K562 (cell line): ENCODE results near the gene TBL1XR1. TPM values are rescaled to one million over a fixed set of nuclear protein-coding genes. Genes with fewer than 3 reads are reported as not detected.

Experiments used
- ATAC-seq: fragments of 200-7000 bp; cut with Tn5 transposase; 3 replicates; pipeline ENCODE4 v1.9.1; 2020; ENCODE audit warnings: moderate library complexity
- BruUV-seq: library from RNA; stranded (reverse); fragments of 400-500 nt; replicated peaks from 2 replicates; lab custom pipeline; 2021; lab: Mats Ljungman, UMichigan
- CTCF ChIA-PET: fragments of 300-600 bp; formaldehyde crosslinking; extraction: SDS; loops from one replicate; lab custom pipeline; 2021; ENCODE audit warnings: low intra/inter-chr PET ratio; lab: Yijun Ruan, JAX
- POLR2A ChIA-PET: fragments of 300-600, 350-650 bp; sonication (Branson Sonifier 250); formaldehyde crosslinking; extraction: SDS; loops from one replicate; lab custom pipeline; 2021; ENCODE audit warnings: antibody characterized with exemption, inconsistent platforms; lab: Yijun Ruan, JAX
- DNase-seq, 4 experiments: peaks; one replicate each; pipeline versions ENCODE4 v3.0.0 to v3.0.0-alpha.2; 2011 to 2018; ENCODE audit warnings: low spot score in 3 of 4, mixed read lengths in 3 of 4; ENCODE audit errors: extremely low read depth in 1 of 4
- FAIRE-seq: peaks from 2 replicates; lab custom pipeline; 2011; peaks lifted over from hg19 to GRCh38; lab: Jason Lieb, UNC
- H2AFZ ChIP-seq: 2 replicates; pipeline ENCODE4 v1.6.0; 2011; ENCODE audit warnings: low read depth, low read length, control low read depth, inconsistent platforms
- H3K27ac ChIP-seq: fragments of 200-600 bp; 3 replicates; pipeline ENCODE4 v1.8.0; 2011; ENCODE audit warnings: low read depth, mild to moderate bottlenecking, control low read depth, inconsistent platforms, low read length, moderate library complexity, mixed read lengths; ENCODE audit errors: extremely low read depth
- H3K27me3 ChIP-seq, 2 experiments: fragments of 300-600 bp in 1 of 2; 2 replicates in 1 of 2; 3 replicates in 1 of 2; pipeline versions ENCODE4 v1.6.0 to v1.8.0; 2011; ENCODE audit warnings: inconsistent platforms in 2 of 2, low read length in 2 of 2, mild to moderate bottlenecking in 1 of 2, mixed read lengths in 1 of 2, moderate library complexity in 1 of 2; ENCODE audit not compliant: control insufficient read depth in 2 of 2, insufficient read depth in 2 of 2
- H3K36me3 ChIP-seq: fragments of 300-600 bp; 3 replicates; pipeline ENCODE4 v1.8.0; 2011; ENCODE audit warnings: mild to moderate bottlenecking, low read length, inconsistent platforms; ENCODE audit not compliant: control insufficient read depth, insufficient read depth
- H3K4me1 ChIP-seq, 2 experiments: fragments of 200-600 bp in 1 of 2; replicated peaks in 1 of 2; 2 replicates in 1 of 2; 3 replicates in 1 of 2; pipeline versions ENCODE4 v1.5.1 to v1.8.0; 2011; ENCODE audit warnings: inconsistent platforms in 2 of 2, low read length in 2 of 2, mild to moderate bottlenecking in 1 of 2, mixed read lengths in 1 of 2, moderate library complexity in 1 of 2; ENCODE audit not compliant: control insufficient read depth in 2 of 2, insufficient read depth in 2 of 2
- H3K4me2 ChIP-seq: 2 replicates; pipeline ENCODE4 v1.6.1; 2011; ENCODE audit warnings: low read length, control low read depth, inconsistent platforms, mixed read lengths; ENCODE audit not compliant: insufficient read depth
- H3K4me3 ChIP-seq: fragments of 200-600 bp; sonication (generic), shearing (Covaris generic); 2 replicates; pipeline ENCODE4 v1.5.1; 2016; ENCODE audit warnings: control low read depth, inconsistent platforms
- H3K79me2 ChIP-seq: fragments of 200-600 bp; 3 replicates; pipeline ENCODE4 v1.8.0; 2011; ENCODE audit warnings: low read length, inconsistent platforms; ENCODE audit not compliant: control insufficient read depth, insufficient read depth
- H3K9ac ChIP-seq, 2 experiments: 2 replicates each; pipeline versions ENCODE4 v1.6.0 to v1.6.1; 2011; ENCODE audit warnings: low read depth in 2 of 2, low read length in 2 of 2, control low read depth in 1 of 2, inconsistent platforms in 1 of 2, mild to moderate bottlenecking in 1 of 2, mixed read lengths in 1 of 2; ENCODE audit not compliant: insufficient read depth in 1 of 2
- H3K9me1 ChIP-seq: one replicate; pipeline ENCODE4 v1.6.0; 2011; ENCODE audit warnings: inconsistent platforms, mild to moderate bottlenecking, low read length, moderate library complexity; ENCODE audit not compliant: control insufficient read depth, insufficient read depth
- H3K9me3 ChIP-seq: replicated peaks from 2 replicates; pipeline ENCODE4 v1.5.1; 2011; ENCODE audit warnings: low read depth, low read length, inconsistent platforms; ENCODE audit not compliant: control insufficient read depth, insufficient read depth
- H4K20me1 ChIP-seq: replicated peaks from 2 replicates; pipeline ENCODE4 v1.6.1; 2011; ENCODE audit warnings: low read length, inconsistent platforms, mixed read lengths; ENCODE audit not compliant: control insufficient read depth, insufficient read depth
- NFIC ChIP-seq: fragments of 450-650 bp; IDR thresholded peaks from 2 replicates; pipeline ENCODE4 v1.6.1; 2017; ENCODE audit warnings: mild to moderate bottlenecking, inconsistent platforms
- NR2F6 ChIP-seq: fragments of 450-650 bp; formaldehyde crosslinking; IDR thresholded peaks from 2 replicates; pipeline ENCODE4 v1.4.0; 2020; ENCODE audit warnings: mild to moderate bottlenecking
- RBM25 ChIP-seq: fragments of 200-400 bp; formaldehyde crosslinking; IDR thresholded peaks from 2 replicates; pipeline ENCODE4 v1.6.1; 2018; ENCODE audit warnings: low read length, low read depth, moderate library complexity; ENCODE audit not compliant: severe bottlenecking
- TAF7 ChIP-seq: fragments of 450-650 bp; IDR thresholded peaks from 2 replicates; pipeline ENCODE4 v1.6.1; 2016; ENCODE audit warnings: missing genetic modification characterization, missing compliant biosample characterization
- ZKSCAN8 ChIP-seq: fragments of 200-800 bp; sonication (Bioruptor generic); IDR thresholded peaks from 2 replicates; pipeline ENCODE4 v1.6.1; 2016; ENCODE audit warnings: missing genetic modification characterization, missing compliant biosample characterization
- WGBS: fragments of 100-300 bp; shearing (Covaris generic); methylation state at CpG from one replicate; pipeline ENCODE4 v1.1.6; 2016; ENCODE audit warnings: low coverage, mixed read lengths; ENCODE audit not compliant: insufficient coverage; ENCODE audit errors: missing lambda C conversion rate; 5-methylcytosine and 5-hydroxymethylcytosine counted together
- in situ Hi-C: fragments of 300-500 bp; cut with MboI; formaldehyde crosslinking; loops from 4 replicates; pipeline ENCODE4 v1.15.0; 2018; ENCODE audit warnings: inconsistent platforms, mixed read lengths
- intact Hi-C: fragments of 100-400 bp; cut with micrococcal nuclease; formaldehyde crosslinking; loops from 2 replicates; pipeline ENCODE4 v1.14.2; 2022
- polyA plus RNA-seq, 8 experiments: library from polyadenylated mRNA; depleted of rRNA in 4 of 8; stranded (reverse) in 5 of 8; unstranded in 3 of 8; fragments of >200 nt; fragmentation: Nextera tagmentation in 2 of 8; fragmentation: Illumina TruSeq in 1 of 8; extraction: Ambion mirVana in 2 of 8; extraction: Trizol in 1 of 8; gene quantifications; 2 replicates each; pipeline versions ENCODE4 v1.2.1 to v1.2.3, GENCODE V29; 2011 to 2014; ENCODE audit warnings: inconsistent platforms in 1 of 8, missing spikeins in 1 of 8
- total RNA-seq, 7 experiments: library from RNA; depleted of rRNA in 6 of 7; stranded (reverse); fragments of >200 nt in 6 of 7; fragmentation: Illumina TruSeq in 2 of 7; extraction: Trizol in 2 of 7; gene quantifications; 2 replicates each; pipeline versions ENCODE4 v1.2.1 to v1.2.3, GENCODE V29; 2011 to 2021; ENCODE audit warnings: low replicate concordance in 1 of 7
- TF ChIP-seq, protein P1 (sequence below): sonication (generic); formaldehyde crosslinking; IDR thresholded peaks from 2 replicates; pipeline ENCODE4 v1.8.0; 2023; ENCODE audit warnings: missing genetic modification reagents, mild to moderate bottlenecking, borderline replicate concordance
- TF ChIP-seq, protein P2 (sequence below): sonication (generic); formaldehyde crosslinking; IDR thresholded peaks from 2 replicates; pipeline ENCODE4 v1.8.1; 2023; ENCODE audit warnings: mild to moderate bottlenecking, missing genetic modification reagents

TBL1XR1 gene
- total and polyA plus RNA-seq, 9 of the 15 experiments (the other 6 are each of a cell fraction or from before 2014, with no cell fraction given) = 19.6 to 171 (median 83.3) TPM

GRCh38 chr3:177213801-177214535 lies 16.7 kb upstream of the TBL1XR1 start:
- ChIA-PET POLR2A (interaction anchor here (0.7 to 1.7 kb wide), 3 partner anchors 14 to 146 kb away, joined by 3 to 5 read pairs (median 4); no protein-coding TSS in a partner anchor), CTCF (no interaction called here)
- no peak for DNase-seq
- TF ChIP-seq, protein P1, sequence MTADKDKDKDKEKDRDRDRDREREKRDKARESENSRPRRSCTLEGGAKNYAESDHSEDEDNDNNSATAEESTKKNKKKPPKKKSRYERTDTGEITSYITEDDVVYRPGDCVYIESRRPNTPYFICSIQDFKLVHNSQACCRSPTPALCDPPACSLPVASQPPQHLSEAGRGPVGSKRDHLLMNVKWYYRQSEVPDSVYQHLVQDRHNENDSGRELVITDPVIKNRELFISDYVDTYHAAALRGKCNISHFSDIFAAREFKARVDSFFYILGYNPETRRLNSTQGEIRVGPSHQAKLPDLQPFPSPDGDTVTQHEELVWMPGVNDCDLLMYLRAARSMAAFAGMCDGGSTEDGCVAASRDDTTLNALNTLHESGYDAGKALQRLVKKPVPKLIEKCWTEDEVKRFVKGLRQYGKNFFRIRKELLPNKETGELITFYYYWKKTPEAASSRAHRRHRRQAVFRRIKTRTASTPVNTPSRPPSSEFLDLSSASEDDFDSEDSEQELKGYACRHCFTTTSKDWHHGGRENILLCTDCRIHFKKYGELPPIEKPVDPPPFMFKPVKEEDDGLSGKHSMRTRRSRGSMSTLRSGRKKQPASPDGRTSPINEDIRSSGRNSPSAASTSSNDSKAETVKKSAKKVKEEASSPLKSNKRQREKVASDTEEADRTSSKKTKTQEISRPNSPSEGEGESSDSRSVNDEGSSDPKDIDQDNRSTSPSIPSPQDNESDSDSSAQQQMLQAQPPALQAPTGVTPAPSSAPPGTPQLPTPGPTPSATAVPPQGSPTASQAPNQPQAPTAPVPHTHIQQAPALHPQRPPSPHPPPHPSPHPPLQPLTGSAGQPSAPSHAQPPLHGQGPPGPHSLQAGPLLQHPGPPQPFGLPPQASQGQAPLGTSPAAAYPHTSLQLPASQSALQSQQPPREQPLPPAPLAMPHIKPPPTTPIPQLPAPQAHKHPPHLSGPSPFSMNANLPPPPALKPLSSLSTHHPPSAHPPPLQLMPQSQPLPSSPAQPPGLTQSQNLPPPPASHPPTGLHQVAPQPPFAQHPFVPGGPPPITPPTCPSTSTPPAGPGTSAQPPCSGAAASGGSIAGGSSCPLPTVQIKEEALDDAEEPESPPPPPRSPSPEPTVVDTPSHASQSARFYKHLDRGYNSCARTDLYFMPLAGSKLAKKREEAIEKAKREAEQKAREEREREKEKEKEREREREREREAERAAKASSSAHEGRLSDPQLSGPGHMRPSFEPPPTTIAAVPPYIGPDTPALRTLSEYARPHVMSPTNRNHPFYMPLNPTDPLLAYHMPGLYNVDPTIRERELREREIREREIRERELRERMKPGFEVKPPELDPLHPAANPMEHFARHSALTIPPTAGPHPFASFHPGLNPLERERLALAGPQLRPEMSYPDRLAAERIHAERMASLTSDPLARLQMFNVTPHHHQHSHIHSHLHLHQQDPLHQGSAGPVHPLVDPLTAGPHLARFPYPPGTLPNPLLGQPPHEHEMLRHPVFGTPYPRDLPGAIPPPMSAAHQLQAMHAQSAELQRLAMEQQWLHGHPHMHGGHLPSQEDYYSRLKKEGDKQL (CRISPR knock-in tag) = no peak
- TF ChIP-seq NR2F6 (CRISPR knock-in tag) (no peak), RBM25 (no peak), ZKSCAN8 (CRISPR knock-in tag) (no peak), NFIC (no peak), TAF7 (tag) (no peak)
- TF ChIP-seq, protein P2, sequence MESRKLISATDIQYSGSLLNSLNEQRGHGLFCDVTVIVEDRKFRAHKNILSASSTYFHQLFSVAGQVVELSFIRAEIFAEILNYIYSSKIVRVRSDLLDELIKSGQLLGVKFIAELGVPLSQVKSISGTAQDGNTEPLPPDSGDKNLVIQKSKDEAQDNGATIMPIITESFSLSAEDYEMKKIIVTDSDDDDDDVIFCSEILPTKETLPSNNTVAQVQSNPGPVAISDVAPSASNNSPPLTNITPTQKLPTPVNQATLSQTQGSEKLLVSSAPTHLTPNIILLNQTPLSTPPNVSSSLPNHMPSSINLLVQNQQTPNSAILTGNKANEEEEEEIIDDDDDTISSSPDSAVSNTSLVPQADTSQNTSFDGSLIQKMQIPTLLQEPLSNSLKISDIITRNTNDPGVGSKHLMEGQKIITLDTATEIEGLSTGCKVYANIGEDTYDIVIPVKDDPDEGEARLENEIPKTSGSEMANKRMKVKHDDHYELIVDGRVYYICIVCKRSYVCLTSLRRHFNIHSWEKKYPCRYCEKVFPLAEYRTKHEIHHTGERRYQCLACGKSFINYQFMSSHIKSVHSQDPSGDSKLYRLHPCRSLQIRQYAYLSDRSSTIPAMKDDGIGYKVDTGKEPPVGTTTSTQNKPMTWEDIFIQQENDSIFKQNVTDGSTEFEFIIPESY (CRISPR knock-in tag) = no peak
- H4K20me1 ChIP-seq = no peaks in the 10 kb centered on the region
- peaks cover 10% of the 10 kb centered on the region in 2 experiments; a peak in 3 of 5 replicates for H3K4me1 ChIP-seq
- intact Hi-C loops = no loop called here
- FAIRE-seq = no peak
- H3K9ac ChIP-seq = no peak overlapping the region
- no peaks in the 10 kb centered on the region for H3K9me1 ChIP-seq
- BruUV-seq = no TSS peak
- no peak overlapping the region for H3K27ac ChIP-seq
- H3K79me2 ChIP-seq = no peaks in the 10 kb centered on the region
- H3K27me3 ChIP-seq = no peaks in the 10 kb centered on the region
- H3K4me3 ChIP-seq = no peak overlapping the region
- H3K36me3 ChIP-seq = no peaks in the 10 kb centered on the region
- peak overlapping the region; percentile 20; the same call in 1 of the 2 replicates for H2AFZ ChIP-seq
- H3K4me2 ChIP-seq = no peak overlapping the region
- ATAC-seq = no peak
- 42% methylated on average over 7 of the region's 7 CpGs for WGBS
- H3K9me3 ChIP-seq = no peaks in the 10 kb centered on the region
- in situ Hi-C loops = no loop called here
